Large intestine (tissue), 3 donors: ENCODE measurements around the gene TTC6. TPM values are rescaled to one million over a fixed set of nuclear protein-coding genes. Genes with fewer than 3 reads are reported as not detected.

Experiments used
- DNase-seq, 2 donors: peaks; one replicate each; pipeline versions ENCODE4 v3.0.0 to v3.0.0-alpha.2; 2013
- H3K27ac ChIP-seq: one replicate; pipeline ENCODE4 v1.5.1; 2013; ENCODE audit warnings: low read length
- H3K27me3 ChIP-seq: 2 replicates; pipeline ENCODE4 v1.6.1; 2013; ENCODE audit warnings: low read length; ENCODE audit not compliant: control insufficient read depth, insufficient read depth
- H3K36me3 ChIP-seq: 2 replicates; pipeline ENCODE4 v1.6.1; 2013; ENCODE audit warnings: low read length; ENCODE audit not compliant: control insufficient read depth, insufficient read depth
- H3K4me1 ChIP-seq: one replicate; pipeline ENCODE4 v1.6.1; 2013; ENCODE audit warnings: low read length; ENCODE audit not compliant: control insufficient read depth, insufficient read depth
- H3K4me3 ChIP-seq: one replicate; pipeline ENCODE4 v1.5.1; 2013; ENCODE audit warnings: low read length
- H3K9me3 ChIP-seq: one replicate; pipeline ENCODE4 v1.6.1; 2013; ENCODE audit warnings: mild to moderate bottlenecking, low read depth, low read length, moderate library complexity; ENCODE audit not compliant: control insufficient read depth
- WGBS: methylation state at CpG from one replicate; pipeline ENCODE4 v1.1.5; 2013; ENCODE audit warnings: low lambda C conversion rate; ENCODE audit not compliant: insufficient coverage; 5-methylcytosine and 5-hydroxymethylcytosine counted together
- polyA plus RNA-seq: library from polyadenylated mRNA; unstranded; fragments of 120-200 nt; gene quantifications from one replicate; pipeline ENCODE4 v1.2.1, GENCODE V29; 2013

Gene TTC6
- polyA plus RNA-seq, 1 donor, result 2.1 TPM

GRCh38 chr14:37638599-37638998 is 43.2 kb downstream of the TTC6 start:
- 88% methylated on average over 1 of the region's 2 CpGs for WGBS
- DNase-seq, result no peak
- no peaks in the 10 kb centered on the region for H3K27me3 ChIP-seq

GRCh38 chr14:37641117-37641516 is 45.7 kb downstream of the TTC6 start:
- Histone ChIP-seq H3K4me3 (no peak overlapping the region), H3K27me3 (no peaks in the 10 kb centered on the region), H3K36me3 (no peaks in the 10 kb centered on the region), H3K9me3 (no peaks in the 10 kb centered on the region), H3K27ac (no peak overlapping the region), H3K4me1 (no peaks in the 10 kb centered on the region)
- WGBS, result 100% methylated on average over 1 of the region's 1 CpG
- DNase-seq, result no peak

More at GRCh38 chr14:37638599-37638998, 43.2 kb downstream of the TTC6 start:
- no peaks in the 10 kb centered on the region for H3K9me3 ChIP-seq
- H3K27ac ChIP-seq, result no peak overlapping the region
- no peak overlapping the region for H3K4me3 ChIP-seq
- H3K4me1 ChIP-seq, result no peaks in the 10 kb centered on the region
- no peaks in the 10 kb centered on the region for H3K36me3 ChIP-seq

- H3K36me3 ChIP-seq, result no peaks in the 10 kb centered on the region
- no peaks in the 10 kb centered on the region for H3K9me3 ChIP-seq
- H3K27me3 ChIP-seq, result no peaks in the 10 kb centered on the region
- H3K27ac ChIP-seq, result no peak overlapping the region
- no peak overlapping the region for H3K4me3 ChIP-seq
- DNase-seq, result no peak
- WGBS, result no CpG with 5 or more reads among the region's 3 CpGs
- no peaks in the 10 kb centered on the region for H3K4me1 ChIP-seq
Measured at GRCh38 chr14:37642125-37642524, 46.7 kb downstream of the TTC6 start.

- 86% methylated on average over 4 of the region's 4 CpGs for WGBS
- H3K27ac ChIP-seq, result no peak overlapping the region
- H3K27me3 ChIP-seq, result no peaks in the 10 kb centered on the region
- H3K4me1 ChIP-seq, result no peaks in the 10 kb centered on the region
- H3K4me3 ChIP-seq, result no peak overlapping the region
- no peaks in the 10 kb centered on the region for H3K36me3 ChIP-seq
- no peak for DNase-seq
- no peaks in the 10 kb centered on the region for H3K9me3 ChIP-seq
Measured at GRCh38 chr14:37643701-37644100, 48.3 kb downstream of the TTC6 start.

Other genes starting within 250 kb of the TTC6 start
- 36.0 TPM for gene FOXA1, start 380 bp upstream of the TTC6 start, polyA plus RNA-seq